Stimulated activated naive CD8-positive, alpha-beta T cell treated with anti-CD3 and anti-CD28 coated beads, Interleukin-15, amount 100 ng/mL, for 72 hours (primary cell): ENCODE measurements around the gene WDR62.

Experiments
- ATAC-seq: fragments of 150-1000 bp; cut with Tn5 transposase; 2 replicates; pipeline ENCODE4 v1.10.0; 2021; ENCODE audit warnings: mild to moderate bottlenecking, moderate library complexity
- DNase-seq, 2 donors: peaks; one replicate each; pipeline ENCODE4 v3.0.0; 2021 to 2022
- H3K27ac Mint-ChIP-seq, 2 donors: one replicate each; pipeline ENCODE4 v1.8.0; 2022; ENCODE audit warnings: mild to moderate bottlenecking in 2 of 2, mixed read lengths in 2 of 2, moderate library complexity in 2 of 2
- H3K27me3 Mint-ChIP-seq: one replicate; pipeline ENCODE4 v1.8.0; 2022; ENCODE audit warnings: mixed read lengths
- H3K4me1 Mint-ChIP-seq: one replicate; pipeline ENCODE4 v1.8.0; 2022; ENCODE audit warnings: mild to moderate bottlenecking, mixed read lengths
- H3K4me3 Mint-ChIP-seq, 2 donors: one replicate each; pipeline ENCODE4 v1.8.0; 2022; ENCODE audit warnings: mild to moderate bottlenecking in 2 of 2, mixed read lengths in 2 of 2, moderate library complexity in 1 of 2
- H3K9me3 Mint-ChIP-seq, 2 donors: one replicate each; pipeline ENCODE4 v1.8.0; 2022; ENCODE audit warnings: mixed read lengths in 2 of 2

The WDR62 gene

DNA sequence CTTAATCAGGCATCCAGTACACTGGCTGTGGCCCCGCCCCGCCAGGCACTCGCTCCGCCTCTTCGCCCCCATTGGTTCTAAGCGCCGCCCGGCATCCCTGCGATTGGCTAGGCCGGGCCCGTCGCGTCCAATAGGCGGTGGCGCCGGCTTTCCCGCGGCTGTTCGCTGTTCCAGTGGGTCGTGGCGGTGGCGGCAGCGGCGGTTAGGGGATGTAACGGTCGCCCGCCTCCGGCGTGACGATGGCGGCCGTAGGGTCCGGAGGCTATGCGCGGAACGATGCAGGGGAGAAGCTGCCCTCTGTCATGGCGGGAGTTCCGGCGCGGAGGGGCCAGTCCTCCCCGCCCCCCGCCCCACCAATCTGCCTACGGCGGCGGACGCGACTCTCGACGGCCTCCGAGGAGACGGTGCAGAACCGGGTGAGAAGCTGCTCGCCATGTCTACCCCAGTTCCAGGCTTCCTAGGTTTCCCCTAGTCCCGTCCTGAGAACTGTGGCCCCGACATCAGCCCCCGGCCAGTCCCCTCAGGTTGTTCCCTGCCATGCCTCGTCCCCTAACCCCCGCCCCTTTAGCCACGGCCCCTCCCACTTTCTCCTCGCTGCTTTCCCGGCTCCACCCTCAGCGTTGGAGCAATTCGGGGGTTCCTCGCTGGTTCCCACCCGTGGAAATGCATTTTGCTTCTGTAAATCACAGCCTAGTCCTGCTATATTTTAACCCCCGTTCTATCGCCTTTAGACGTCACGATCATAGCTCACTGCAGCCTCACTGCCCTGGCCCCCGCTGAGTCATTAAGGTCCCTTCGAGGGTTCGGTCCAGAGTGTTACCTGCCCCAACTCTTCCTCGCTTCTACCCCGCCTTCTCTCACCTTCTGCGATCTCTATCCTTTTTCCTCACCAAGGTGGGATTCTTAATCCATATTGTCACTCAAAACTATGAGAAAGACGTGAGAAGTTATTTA is at the start of gene WDR62:
Gene WDR62, plus strand, starts transcription at position 165 of the 954 bp plus-strand sequence. Its CDS starts 75 bp downstream, at position 240.
- H3K4me3 Mint-ChIP-seq, result peak within 1 kb of the TSS; percentile 93 to 97
- peak; percentile 95 to 96 for DNase-seq
- no peaks in the 10 kb centered on the region for H3K27me3 Mint-ChIP-seq

DNA sequence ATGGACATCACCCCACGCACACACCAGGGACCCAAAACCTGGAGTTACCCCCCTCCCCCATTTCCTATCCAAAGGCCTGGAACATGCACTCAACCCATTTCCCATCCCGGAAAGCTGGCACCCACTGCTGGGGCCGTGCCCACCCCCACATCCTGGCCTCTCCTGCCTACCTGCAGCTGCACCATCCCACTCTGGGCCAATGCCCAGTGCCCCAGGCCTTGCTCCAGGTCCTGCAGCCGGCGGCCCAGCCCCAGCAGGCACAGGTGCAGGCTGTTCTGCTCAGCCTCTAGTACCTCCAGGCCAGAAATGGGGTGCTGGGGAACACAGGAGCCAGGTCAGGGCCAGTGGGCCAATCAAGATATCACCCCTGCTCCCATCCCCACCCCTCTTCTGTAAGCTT is 47.7 kb upstream of the WDR62 start:
- no peak overlapping the region for H3K4me3 Mint-ChIP-seq
- DNase-seq (no peak), ATAC-seq (no peak)
- no peaks in the 10 kb centered on the region for H3K9me3 Mint-ChIP-seq
- H3K27me3 Mint-ChIP-seq, result no peaks in the 10 kb centered on the region
- no peak overlapping the region for H3K27ac Mint-ChIP-seq
- H3K4me1 Mint-ChIP-seq, result peaks cover 40% of the 10 kb centered on the region

More for the DNA sequence above, at the start of gene WDR62:
- H3K9me3 Mint-ChIP-seq, result no peaks in the 10 kb centered on the region
- peaks cover 31% of the 10 kb centered on the region for H3K4me1 Mint-ChIP-seq
- peak within 1 kb of the TSS; percentile 97 to 98 for H3K27ac Mint-ChIP-seq
- peak; percentile 86 for ATAC-seq

DNA sequence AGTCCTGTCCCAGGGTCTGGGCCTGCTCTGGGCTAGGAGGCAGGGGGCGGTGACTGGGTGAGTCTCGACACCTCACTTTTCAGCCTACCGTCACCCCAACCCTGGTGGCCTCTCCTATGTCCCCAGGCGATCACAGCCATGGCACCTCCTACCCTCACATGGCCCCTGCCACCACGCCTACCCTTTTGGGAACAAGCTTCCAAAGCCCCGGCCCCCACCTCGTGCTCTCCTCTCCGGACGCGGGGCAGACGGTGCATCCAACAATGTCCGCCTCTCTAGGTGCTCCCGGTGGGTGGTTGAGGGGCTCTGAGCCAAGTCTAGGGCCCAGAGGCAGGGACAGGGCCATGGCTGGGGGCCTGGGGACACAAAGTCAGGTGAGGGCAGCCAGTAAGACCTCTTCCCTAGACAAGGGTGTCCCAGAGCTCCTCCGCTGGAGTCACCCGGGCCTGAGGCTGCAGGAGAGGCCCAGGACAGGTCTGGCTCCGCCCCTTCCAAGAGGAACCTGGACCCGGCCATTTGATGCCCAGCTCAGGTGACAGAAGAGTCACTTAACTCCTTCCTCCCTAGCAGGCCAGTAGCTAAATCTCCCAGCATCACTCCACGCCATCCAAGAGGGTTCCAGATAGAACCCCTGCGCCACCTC is 46.2 kb upstream of the WDR62 start, which contains the start of gene SYNE4:
Gene SYNE4, minus strand, starts transcription at position 478 of the 643 bp plus-strand sequence. Its CDS starts 132 bp downstream, at position 346.
- DNase-seq (no peak), ATAC-seq (no peak)
- H3K4me1 Mint-ChIP-seq, result peaks cover 43% of the 10 kb centered on the region
- peak within 1 kb of the TSS in 1 of 2 donors; percentile 72 for H3K27ac Mint-ChIP-seq
- no peaks in the 10 kb centered on the region for H3K9me3 Mint-ChIP-seq
- no peaks in the 10 kb centered on the region for H3K27me3 Mint-ChIP-seq
- peak within 1 kb of the TSS; percentile 53 to 72 for H3K4me3 Mint-ChIP-seq

DNA sequence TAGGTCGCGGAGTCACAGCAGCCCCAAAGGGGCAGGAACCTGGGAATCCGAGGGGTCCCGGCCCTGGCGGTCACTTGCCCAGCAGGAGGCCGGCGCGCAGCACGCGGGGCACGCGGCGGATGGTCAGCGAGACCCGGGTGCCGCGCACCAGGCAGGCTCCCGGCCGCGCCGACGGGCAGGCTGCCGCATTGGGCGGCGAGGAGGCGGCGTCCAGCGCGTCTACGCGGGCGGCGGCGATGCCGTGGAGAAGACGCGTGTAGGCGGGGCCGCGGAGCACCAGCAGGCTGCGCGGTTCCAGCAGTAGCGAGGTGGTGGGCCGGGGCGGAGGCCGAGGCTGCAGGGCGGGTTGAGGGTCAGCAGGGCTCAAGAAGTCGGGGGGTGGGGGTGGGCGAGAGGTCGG is 45.5 kb upstream of the WDR62 start:
- Mint-ChIP-seq H3K4me1 (peaks cover 46% of the 10 kb centered on the region), H3K4me3 (peak overlapping the region; percentile 53 to 72), H3K27ac (peak overlapping the region in 1 of 2 donors; percentile 54), H3K27me3 (no peaks in the 10 kb centered on the region), H3K9me3 (no peaks in the 10 kb centered on the region)
- ATAC-seq (no peak), DNase-seq (peak; percentile 50 to 55)

DNA sequence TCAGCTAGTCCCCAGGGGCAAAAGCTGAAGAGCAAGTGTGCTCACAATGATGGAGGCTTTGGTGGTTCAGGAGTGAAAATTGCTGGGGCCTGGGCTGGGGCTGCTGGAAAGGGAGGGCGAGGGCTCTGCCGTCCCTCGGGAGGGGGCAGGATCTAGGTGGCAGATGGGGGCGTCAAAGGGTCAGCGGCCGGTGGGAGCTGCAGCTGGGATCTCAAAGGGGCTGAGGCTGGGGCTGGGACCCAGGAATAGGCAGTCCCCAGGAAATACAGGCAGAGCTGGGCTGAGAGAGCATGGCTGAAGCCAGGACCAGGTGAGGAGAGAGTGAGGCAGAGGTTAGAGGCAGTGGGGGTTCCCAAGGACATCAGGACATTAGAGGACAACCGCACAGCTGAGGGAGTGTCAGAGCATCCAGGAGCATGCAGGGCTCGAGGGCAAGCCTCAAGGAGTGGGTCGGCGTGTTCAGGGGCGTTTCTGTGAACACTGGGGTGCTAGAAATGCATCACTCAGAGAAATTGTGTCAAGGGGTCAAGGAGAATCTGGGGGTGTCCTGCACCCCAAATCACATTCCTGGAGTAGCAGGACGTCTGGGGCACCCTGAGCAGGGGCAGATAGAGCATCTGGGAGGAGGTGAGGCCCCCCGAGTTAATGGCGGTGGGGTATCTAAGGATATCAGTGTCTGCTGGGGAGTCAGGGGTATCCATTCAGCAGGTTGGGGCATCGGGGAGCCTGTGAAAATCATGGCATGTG is 44.9 kb upstream of the WDR62 start:
- Mint-ChIP-seq H3K27ac (peak overlapping the region in 1 of 2 donors; percentile 54), H3K9me3 (no peaks in the 10 kb centered on the region), H3K4me1 (peaks cover 48% of the 10 kb centered on the region), H3K27me3 (no peaks in the 10 kb centered on the region), H3K4me3 (peak overlapping the region; percentile 53 to 57)
- ATAC-seq (no peak), DNase-seq (no peak)

DNA sequence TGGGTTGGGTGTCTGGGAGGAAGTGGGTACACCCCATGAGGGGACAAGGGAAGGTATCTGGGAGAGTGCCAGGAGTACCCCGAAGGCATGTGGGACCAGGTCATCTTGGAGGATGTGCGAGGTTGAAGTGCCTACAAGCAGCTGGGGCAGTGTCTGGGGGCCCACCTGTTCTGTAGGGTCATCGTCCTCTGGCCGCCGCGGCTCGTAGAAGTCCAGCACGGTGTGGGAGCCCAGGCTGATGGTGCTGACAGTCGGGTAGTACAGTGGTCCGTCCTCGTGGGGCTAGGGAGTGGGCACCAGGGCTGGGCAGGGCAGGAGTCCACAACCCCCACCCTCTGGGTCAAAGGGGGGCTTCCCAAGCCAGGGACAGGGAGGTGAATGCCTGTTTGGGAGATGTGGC is 44.3 kb upstream of the WDR62 start:
- DNase-seq (no peak), ATAC-seq (no peak)
- Mint-ChIP-seq H3K4me3 (no peak overlapping the region), H3K9me3 (no peaks in the 10 kb centered on the region), H3K4me1 (peaks cover 54% of the 10 kb centered on the region), H3K27me3 (no peaks in the 10 kb centered on the region), H3K27ac (peak overlapping the region in 1 of 2 donors; percentile 74)

DNA sequence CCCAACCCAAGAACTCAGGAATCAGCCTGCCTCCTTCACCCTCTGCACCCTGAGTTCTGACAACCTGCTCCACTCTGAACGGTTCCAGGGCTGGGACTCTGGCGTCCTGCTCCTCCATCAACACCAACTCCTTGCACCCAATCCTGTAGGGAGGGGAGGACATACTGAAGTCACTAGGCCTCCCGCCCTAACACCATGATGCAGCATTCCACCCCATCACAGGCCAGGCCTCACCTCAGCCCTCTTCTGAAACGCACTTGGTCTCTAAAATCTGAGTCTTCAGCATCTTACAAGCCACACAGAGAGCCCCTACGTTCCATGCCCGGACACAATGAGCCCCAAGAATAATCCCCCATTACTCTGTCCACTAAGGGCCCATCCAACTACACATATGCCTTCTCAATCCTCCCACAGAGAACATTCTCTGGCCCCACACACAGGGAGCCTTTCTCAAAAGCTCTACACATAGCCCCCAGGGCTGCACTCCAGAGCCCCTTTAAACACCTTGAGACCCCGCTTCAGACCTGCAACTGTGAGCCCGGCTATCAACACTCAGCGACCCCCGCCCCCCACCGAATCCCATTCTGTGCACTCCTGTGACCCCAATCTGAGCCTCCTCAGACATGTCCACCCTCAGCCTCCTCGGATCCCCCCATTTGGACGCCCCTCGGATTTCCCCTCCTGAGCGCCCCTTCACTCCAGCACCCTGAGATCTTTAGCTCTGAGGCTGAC is 41.3 kb upstream of the WDR62 start:
- ATAC-seq (no peak), DNase-seq (no peak)
- H3K4me1 Mint-ChIP-seq, result peaks cover 58% of the 10 kb centered on the region
- H3K9me3 Mint-ChIP-seq, result no peaks in the 10 kb centered on the region
- peak overlapping the region; percentile 93 to 99 for H3K4me3 Mint-ChIP-seq
- no peaks in the 10 kb centered on the region for H3K27me3 Mint-ChIP-seq
- H3K27ac Mint-ChIP-seq, result peak overlapping the region; percentile 89 to 96

DNA sequence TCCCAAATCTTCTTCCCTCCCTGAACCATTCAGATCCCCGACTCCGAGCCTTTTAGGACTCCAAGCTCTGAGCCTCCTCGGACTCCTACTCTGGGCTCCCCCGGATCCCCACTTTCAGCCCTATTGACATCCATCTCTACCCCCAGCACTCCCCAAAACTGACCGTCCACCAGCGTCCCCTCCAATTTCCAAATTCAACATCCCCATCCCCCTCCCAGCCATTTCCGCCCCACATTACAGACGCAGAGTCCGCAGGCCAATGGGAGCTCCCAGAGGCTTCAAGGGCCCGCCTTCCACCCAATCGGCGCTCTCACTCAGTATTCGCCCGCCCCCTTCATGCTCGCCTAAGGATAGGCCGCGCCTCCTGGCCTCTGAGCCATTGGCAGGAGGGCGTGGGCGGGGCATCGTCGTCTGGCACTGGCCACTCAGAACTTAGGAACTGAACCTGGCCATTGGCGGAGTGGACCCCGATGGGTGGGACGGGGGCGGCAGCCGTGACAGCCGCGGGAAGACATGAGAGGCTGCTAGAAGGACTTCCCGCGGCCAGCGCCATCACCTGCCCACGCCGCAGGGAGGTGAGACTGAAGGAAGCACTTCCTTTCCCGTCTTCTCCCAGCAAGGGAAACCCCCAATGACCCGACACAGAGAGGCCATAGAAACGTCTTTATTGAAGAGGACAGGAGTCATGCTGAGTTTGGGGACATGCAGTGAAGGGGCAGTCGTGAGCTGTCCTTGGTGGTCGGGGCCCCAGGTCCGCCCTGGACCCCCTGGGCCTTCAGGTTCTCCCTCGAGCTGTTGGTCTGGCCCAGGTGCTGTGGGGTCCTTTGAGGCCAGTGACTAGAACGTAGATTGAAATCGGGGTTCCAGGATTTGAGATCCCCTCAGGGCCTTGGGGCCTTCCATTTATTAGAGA is 40.4 kb upstream of the WDR62 start, which contains the start of gene ALKBH6:
Gene ALKBH6, minus strand, starts transcription at position 202 of the 913 bp plus-strand sequence. CDS start 816 bp downstream, outside the sequence.
- Mint-ChIP-seq H3K9me3 (no peaks in the 10 kb centered on the region), H3K4me1 (peaks cover 52% of the 10 kb centered on the region), H3K27me3 (no peaks in the 10 kb centered on the region), H3K4me3 (peak within 1 kb of the TSS; percentile 93 to 99), H3K27ac (peak within 1 kb of the TSS; percentile 89 to 97)
- ATAC-seq (peak; percentile 98), DNase-seq (peak; percentile 99 to 100)

DNA sequence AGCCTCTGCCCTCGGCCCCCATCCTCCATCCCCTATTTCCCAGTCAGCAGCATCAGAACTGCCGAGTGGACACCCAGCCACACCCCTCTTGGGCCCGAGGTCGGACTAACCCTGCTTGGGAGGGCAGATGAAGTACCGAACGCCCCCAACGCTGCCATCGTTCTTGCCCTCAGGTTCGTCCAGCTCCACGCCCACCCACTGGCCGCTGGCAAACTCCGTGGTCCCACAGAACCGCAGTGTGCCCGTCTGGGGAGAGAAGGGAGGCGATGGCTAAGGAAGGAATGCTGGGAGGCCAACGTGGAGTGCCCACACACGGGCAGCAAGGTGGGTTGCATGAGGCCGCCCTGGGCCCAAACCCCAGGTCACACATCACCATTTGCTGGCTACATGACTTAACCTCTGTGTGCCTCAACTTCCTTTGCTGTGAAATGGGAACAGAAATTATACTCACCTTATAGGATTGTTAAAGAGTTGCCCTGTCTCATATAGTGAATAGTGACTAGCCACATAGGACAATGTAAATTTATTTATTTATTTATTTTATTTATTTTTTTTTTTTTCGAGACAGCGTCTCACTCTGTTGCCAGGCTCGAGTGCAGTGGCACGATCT is 35.5 kb upstream of the WDR62 start:
- ATAC-seq (no peak), DNase-seq (no peak)
- H3K9me3 Mint-ChIP-seq, result no peaks in the 10 kb centered on the region
- peaks cover 21% of the 10 kb centered on the region for H3K4me1 Mint-ChIP-seq
- H3K4me3 Mint-ChIP-seq, result no peak overlapping the region
- H3K27me3 Mint-ChIP-seq, result no peaks in the 10 kb centered on the region
- no peak overlapping the region for H3K27ac Mint-ChIP-seq

DNA sequence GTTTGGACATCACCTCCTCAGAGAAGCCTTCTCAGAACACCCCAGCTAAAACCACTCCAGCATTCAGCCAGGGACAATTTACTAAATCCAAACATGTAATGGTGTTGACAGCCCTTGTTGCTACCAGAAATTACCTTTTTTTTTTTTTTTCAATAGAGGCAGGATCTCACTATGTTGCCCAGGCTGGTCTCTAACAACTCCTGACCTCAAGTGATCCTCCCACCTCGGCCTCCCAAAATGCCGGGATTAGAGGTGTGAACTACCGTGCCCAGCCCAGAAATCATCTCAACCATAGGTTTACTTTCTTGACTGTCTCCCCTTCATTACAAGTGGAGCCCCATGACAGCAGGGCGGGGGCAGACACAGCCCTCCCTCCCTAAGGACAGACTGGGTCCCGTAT is 31.3 kb upstream of the WDR62 start:
- Mint-ChIP-seq H3K4me3 (no peak overlapping the region), H3K9me3 (no peaks in the 10 kb centered on the region), H3K4me1 (no peaks in the 10 kb centered on the region), H3K27ac (peak overlapping the region in 1 of 2 donors; percentile 10), H3K27me3 (no peaks in the 10 kb centered on the region)
- ATAC-seq (no peak), DNase-seq (no peak)

DNA sequence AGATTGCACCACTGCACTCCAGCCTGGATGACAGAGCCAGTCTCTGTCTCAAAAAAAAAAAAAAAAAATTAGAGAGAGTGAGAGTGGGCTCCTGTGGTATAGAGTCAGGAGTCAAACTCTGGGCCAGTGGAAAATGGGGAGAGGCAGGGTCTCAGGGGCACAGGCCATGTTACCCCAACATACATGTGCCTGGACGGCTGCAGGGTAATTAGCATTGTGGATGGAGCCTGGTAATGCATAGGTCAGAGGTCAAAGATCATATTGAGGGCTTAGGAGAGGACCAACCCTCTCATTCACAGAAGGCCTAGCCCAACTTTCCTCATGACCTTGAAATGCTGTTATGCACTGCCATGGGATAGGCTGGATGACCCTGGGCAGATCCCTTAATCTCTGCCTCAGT is 29.2 kb upstream of the WDR62 start:
- Mint-ChIP-seq H3K4me3 (no peak overlapping the region), H3K4me1 (no peaks in the 10 kb centered on the region), H3K27ac (peak overlapping the region in 1 of 2 donors; percentile 83), H3K9me3 (no peaks in the 10 kb centered on the region), H3K27me3 (no peaks in the 10 kb centered on the region)
- DNase-seq (no peak), ATAC-seq (no peak)

DNA sequence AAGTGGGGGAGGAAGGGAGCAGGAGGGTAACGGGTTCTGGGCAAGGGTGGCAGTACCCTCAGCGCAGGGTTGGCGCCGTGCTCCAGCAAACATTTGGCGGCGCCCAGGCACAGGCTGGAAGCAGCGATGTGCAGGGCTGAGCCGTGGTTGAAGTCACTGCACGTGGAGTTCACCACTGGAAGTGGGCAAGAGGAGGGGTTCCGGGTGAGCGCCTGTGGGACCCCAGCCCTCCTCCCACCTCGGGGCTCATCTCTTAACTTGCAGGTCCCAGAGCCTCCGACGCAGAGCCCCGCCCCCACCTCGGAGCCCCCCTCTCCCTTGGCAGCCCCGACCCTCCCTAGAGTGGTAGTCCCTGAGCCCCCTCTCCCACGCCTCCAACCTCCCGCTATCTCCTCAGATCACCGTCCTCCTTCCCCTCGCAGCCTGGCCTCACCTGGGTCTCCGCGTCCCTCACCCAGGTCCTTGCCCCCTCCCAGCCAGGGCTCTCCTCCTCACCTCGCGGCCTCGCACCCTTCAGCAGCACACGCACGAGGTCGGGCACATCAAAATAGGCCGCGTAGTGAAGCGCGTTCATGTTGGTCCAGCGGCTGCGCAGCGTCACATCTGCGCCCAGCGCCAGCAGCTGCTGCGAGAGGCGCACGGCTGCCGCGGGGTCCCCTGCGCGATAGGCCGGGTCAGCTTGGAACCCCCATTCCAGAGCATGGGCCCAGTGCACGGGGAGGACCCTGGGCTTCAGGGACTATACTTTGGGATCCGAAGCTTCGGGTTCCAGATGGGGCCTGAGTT is 28.4 kb upstream of the WDR62 start:
- H3K9me3 Mint-ChIP-seq, result no peaks in the 10 kb centered on the region
- no peak overlapping the region for H3K27ac Mint-ChIP-seq
- H3K27me3 Mint-ChIP-seq, result no peaks in the 10 kb centered on the region
- ATAC-seq, result no peak
- H3K4me3 Mint-ChIP-seq, result no peak overlapping the region
- no peaks in the 10 kb centered on the region for H3K4me1 Mint-ChIP-seq
- no peak for DNase-seq

DNA sequence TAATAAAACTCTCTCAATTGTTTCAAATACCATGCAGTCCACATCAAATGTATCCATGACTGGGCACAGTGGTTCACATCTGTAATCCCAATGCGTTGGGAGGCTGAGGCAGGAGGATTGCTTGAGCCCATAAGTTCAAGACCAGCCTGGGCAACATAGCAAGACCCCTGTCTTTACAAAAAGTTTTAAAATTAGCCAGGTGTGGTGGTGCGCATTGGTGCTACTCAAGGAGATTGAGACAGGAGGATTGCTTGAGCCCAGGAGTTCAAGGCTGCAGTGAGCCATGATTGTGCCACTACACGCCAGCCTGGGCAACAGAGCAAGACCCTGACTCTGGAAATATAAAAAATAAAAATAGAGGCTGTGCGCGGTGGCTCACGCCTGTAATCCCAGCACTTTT is 27.0 kb upstream of the WDR62 start:
- peaks cover 11% of the 10 kb centered on the region for H3K4me1 Mint-ChIP-seq
- H3K27ac Mint-ChIP-seq, result no peak overlapping the region
- no peaks in the 10 kb centered on the region for H3K27me3 Mint-ChIP-seq
- DNase-seq (no peak), ATAC-seq (no peak)
- H3K9me3 Mint-ChIP-seq, result no peaks in the 10 kb centered on the region
- H3K4me3 Mint-ChIP-seq, result no peak overlapping the region
